Panc1 (cell line): ENCODE results near the gene C16orf46.

Experiments
- CTCF ChIP-seq: fragments of 450-650 bp; IDR thresholded peaks from 2 replicates; pipeline ENCODE4 v1.5.1; 2017; ENCODE audit warnings: mild to moderate bottlenecking
- POLR2AphosphoS5 ChIP-seq: IDR thresholded peaks from 2 replicates; pipeline ENCODE4 v1.6.1; 2012; ENCODE audit warnings: mild to moderate bottlenecking, low read depth, low read length, moderate library complexity

GRCh38 chr16:81106826-81107503 lies 29.9 kb upstream of the C16orf46 start:
- no peak for TF ChIP-seq POLR2AphosphoS5
- no peak for TF ChIP-seq CTCF
